Activated naive CD8-positive, alpha-beta T cell treated with anti-CD3 and anti-CD28 coated beads, Interleukin-2, amount 10 ng/mL, durations not matched to agents 7 days and 5 days (primary cell): ENCODE measurements around the gene MANBA. TPM values are rescaled to one million over a fixed set of nuclear protein-coding genes. Genes with fewer than 3 reads are reported as not detected.

Source experiments
- ATAC-seq: fragments of 150-1000 bp; cut with Tn5 transposase; one replicate; pipeline ENCODE4 v1.10.0; 2021; ENCODE audit warnings: low read depth, moderate library complexity
- POLR2A ChIA-PET: fragments of 350-600 bp; sonication (Branson Sonifier 250); formaldehyde crosslinking; loops from one replicate; lab custom pipeline; 2021; ENCODE audit warnings: antibody characterized with exemption; lab: Charles Lee
- DNase-seq: peaks from one replicate; pipeline ENCODE4 v3.0.0; 2021
- H3K27ac Mint-ChIP-seq: one replicate; pipeline ENCODE4 v1.8.0; 2022; ENCODE audit warnings: mild to moderate bottlenecking, mixed read lengths
- H3K27me3 Mint-ChIP-seq: one replicate; pipeline ENCODE4 v1.8.0; 2022; ENCODE audit warnings: mild to moderate bottlenecking, moderate library complexity, mixed read lengths
- H3K36me3 Mint-ChIP-seq: one replicate; pipeline ENCODE4 v1.8.0; 2021; ENCODE audit warnings: mild to moderate bottlenecking, mixed read lengths
- H3K4me1 Mint-ChIP-seq: one replicate; pipeline ENCODE4 v1.8.0; 2021; ENCODE audit warnings: mixed read lengths
- H3K4me3 Mint-ChIP-seq: one replicate; pipeline ENCODE4 v1.8.0; 2022; ENCODE audit warnings: mild to moderate bottlenecking, moderate library complexity, mixed read lengths
- H3K9me3 Mint-ChIP-seq: one replicate; pipeline ENCODE4 v1.8.0; 2021; ENCODE audit warnings: mixed read lengths
- total RNA-seq, 2 experiments: library from RNA; stranded (reverse); gene quantifications; one replicate each; pipeline ENCODE4 v1.2.3, GENCODE V29; 2021

Gene MANBA
- total RNA-seq, 2 experiments from 2014 or later, result 23.8 to 27.2 TPM

GRCh38 chr4:102783006-102783405, 22.2 kb upstream of the MANBA start:
- Mint-ChIP-seq H3K4me1 (peaks cover 2% of the 10 kb centered on the region), H3K27ac (no peak overlapping the region), H3K27me3 (peaks cover 2% of the 10 kb centered on the region), H3K9me3 (no peaks in the 10 kb centered on the region), H3K36me3 (peaks cover 4% of the 10 kb centered on the region), H3K4me3 (no peak overlapping the region)
- POLR2A ChIA-PET, result no interaction called here
- DNase-seq (no peak), ATAC-seq (no peak)

GRCh38 chr4:102781570-102781969, 20.8 kb upstream of the MANBA start:
- peaks cover 2% of the 10 kb centered on the region for H3K27me3 Mint-ChIP-seq
- POLR2A ChIA-PET, result no interaction called here
- H3K9me3 Mint-ChIP-seq, result no peaks in the 10 kb centered on the region
- peaks cover 3% of the 10 kb centered on the region for H3K36me3 Mint-ChIP-seq
- H3K4me3 Mint-ChIP-seq, result no peak overlapping the region
- DNase-seq (no peak), ATAC-seq (no peak)
- H3K27ac Mint-ChIP-seq, result no peak overlapping the region
- H3K4me1 Mint-ChIP-seq, result peaks cover 2% of the 10 kb centered on the region

- H3K27ac Mint-ChIP-seq, result no peak overlapping the region
- no peaks in the 10 kb centered on the region for H3K4me1 Mint-ChIP-seq
- DNase-seq (no peak), ATAC-seq (no peak)
- H3K9me3 Mint-ChIP-seq, result no peaks in the 10 kb centered on the region
- peaks cover 2% of the 10 kb centered on the region for H3K27me3 Mint-ChIP-seq
- no peak overlapping the region for H3K4me3 Mint-ChIP-seq
- POLR2A ChIA-PET, result no interaction called here
- no peaks in the 10 kb centered on the region for H3K36me3 Mint-ChIP-seq
Observed at GRCh38 chr4:102780476-102781144, 19.8 kb upstream of the MANBA start.

DNA sequence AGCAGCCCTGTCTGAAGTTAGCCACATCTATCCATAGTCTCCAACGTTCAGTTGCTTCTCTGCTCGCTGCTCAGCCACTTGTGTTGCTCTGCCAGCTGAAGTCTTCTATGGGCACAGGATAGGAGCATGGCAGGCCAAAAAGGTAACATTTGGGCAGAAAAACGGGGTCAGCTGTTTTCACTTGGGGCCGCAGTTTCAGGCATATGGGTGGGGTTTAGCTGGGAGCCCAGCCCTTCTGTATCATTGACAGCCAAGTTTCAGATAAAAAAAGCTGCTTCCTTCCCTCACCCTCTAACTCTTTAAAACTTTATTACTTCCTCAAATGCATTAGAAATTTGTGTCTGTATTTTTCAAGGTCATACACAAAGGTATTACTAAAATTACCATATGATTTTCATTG, 18.4 kb upstream of the MANBA start:
- no peak for DNase-seq
- POLR2A ChIA-PET, result no interaction called here
- Mint-ChIP-seq H3K4me1 (no peaks in the 10 kb centered on the region), H3K9me3 (no peaks in the 10 kb centered on the region), H3K36me3 (no peaks in the 10 kb centered on the region), H3K27me3 (peaks cover 2% of the 10 kb centered on the region), H3K27ac (no peak overlapping the region), H3K4me3 (no peak overlapping the region)
- ATAC-seq, result no peak

- Mint-ChIP-seq H3K27ac (no peak overlapping the region), H3K36me3 (no peaks in the 10 kb centered on the region), H3K4me1 (no peaks in the 10 kb centered on the region), H3K4me3 (no peak overlapping the region), H3K27me3 (peaks cover 2% of the 10 kb centered on the region), H3K9me3 (no peaks in the 10 kb centered on the region)
- POLR2A ChIA-PET, result no interaction called here
- ATAC-seq (no peak), DNase-seq (no peak)
Observed at GRCh38 chr4:102778720-102779119, 18.0 kb upstream of the MANBA start.

- Mint-ChIP-seq H3K27ac (no peak overlapping the region), H3K4me1 (no peaks in the 10 kb centered on the region), H3K4me3 (no peak overlapping the region), H3K27me3 (peaks cover 3% of the 10 kb centered on the region), H3K9me3 (no peaks in the 10 kb centered on the region), H3K36me3 (no peaks in the 10 kb centered on the region)
- POLR2A ChIA-PET, result no interaction called here
- no peak for ATAC-seq
- no peak for DNase-seq
Observed at GRCh38 chr4:102775805-102776204, 15.0 kb upstream of the MANBA start.

DNA sequence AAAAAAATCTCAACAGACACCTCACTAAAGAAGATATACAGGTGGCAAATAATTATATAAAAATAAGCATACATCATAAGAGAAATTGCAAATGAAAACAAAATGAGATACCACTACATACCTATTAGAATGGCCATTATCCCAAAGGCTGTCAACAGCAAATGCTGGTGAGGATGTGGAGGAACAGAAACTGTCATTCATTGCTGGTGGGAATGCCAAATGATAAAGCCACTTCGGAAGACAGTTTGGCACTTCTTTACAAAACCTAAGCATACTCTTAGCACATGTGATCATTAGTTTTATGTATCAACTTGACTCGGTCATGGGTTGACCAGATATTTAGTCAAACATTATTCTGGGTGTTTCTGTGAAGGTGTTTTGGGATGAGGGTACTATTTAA, 13.5 kb upstream of the MANBA start:
- no peak overlapping the region for H3K27ac Mint-ChIP-seq
- no peak for DNase-seq
- POLR2A ChIA-PET, result no interaction called here
- no peak overlapping the region for H3K4me3 Mint-ChIP-seq
- no peaks in the 10 kb centered on the region for H3K9me3 Mint-ChIP-seq
- peaks cover 3% of the 10 kb centered on the region for H3K27me3 Mint-ChIP-seq
- no peak for ATAC-seq
- no peaks in the 10 kb centered on the region for H3K4me1 Mint-ChIP-seq
- no peaks in the 10 kb centered on the region for H3K36me3 Mint-ChIP-seq

DNA sequence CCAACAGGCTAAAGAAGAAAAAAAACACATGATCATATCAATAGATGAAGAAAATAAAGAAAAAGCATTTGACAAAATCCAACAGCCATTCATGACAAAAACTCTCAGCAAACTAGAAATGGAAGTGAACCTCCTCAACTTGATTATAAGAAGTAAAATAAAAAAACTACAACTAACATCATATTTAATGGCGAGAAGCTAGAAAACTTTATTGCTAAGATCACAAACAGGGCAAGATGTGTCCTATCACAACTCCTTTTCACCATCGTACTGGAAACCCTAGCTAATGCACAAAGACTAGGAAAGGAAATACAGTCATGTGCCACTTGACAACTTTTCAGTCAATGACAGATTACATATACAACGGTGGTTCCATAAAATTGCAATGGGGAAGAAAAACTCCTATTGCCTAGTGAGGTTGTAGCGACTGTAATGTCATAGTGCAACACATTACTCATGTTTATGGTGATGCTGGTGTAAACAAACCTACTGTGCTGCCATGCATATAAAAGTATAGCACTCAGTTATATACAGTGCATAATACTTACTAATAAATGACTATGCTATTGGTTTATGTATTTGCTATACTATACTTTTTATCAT, 12.1 kb upstream of the MANBA start:
- H3K4me1 Mint-ChIP-seq, result no peaks in the 10 kb centered on the region
- ATAC-seq (no peak), DNase-seq (no peak)
- POLR2A ChIA-PET, result no interaction called here
- H3K36me3 Mint-ChIP-seq, result no peaks in the 10 kb centered on the region
- peaks cover 3% of the 10 kb centered on the region for H3K27me3 Mint-ChIP-seq
- H3K9me3 Mint-ChIP-seq, result no peaks in the 10 kb centered on the region
- H3K4me3 Mint-ChIP-seq, result no peak overlapping the region
- H3K27ac Mint-ChIP-seq, result no peak overlapping the region

DNA sequence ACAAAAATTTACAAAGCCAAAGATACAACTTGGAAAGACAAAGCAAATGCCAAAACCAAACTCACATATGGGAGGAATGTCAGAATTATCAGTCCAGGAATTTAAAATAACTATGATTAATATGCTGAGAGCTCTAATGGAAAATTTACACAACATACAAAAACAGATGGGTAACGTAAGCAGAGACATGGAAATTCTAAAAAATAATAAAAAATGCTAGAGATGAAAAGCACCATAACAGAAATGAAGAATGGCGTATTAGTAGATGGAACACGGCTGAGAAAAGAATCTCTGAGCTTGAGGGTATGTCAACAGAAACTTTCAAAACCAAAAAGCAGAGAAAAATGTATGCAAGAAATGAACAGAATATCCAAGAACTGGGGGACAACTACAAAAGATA, 4.1 kb upstream of the MANBA start:
- Mint-ChIP-seq H3K36me3 (no peaks in the 10 kb centered on the region), H3K9me3 (peaks cover 1% of the 10 kb centered on the region), H3K4me1 (peaks cover 12% of the 10 kb centered on the region), H3K4me3 (no peak overlapping the region), H3K27ac (no peak overlapping the region), H3K27me3 (no peaks in the 10 kb centered on the region)
- POLR2A ChIA-PET, result interaction anchor here (0.5 kb wide), 1 partner anchor 1641 kb away, joined by 3 read pairs; no protein-coding TSS in a partner anchor
- ATAC-seq (no peak), DNase-seq (no peak)

DNA sequence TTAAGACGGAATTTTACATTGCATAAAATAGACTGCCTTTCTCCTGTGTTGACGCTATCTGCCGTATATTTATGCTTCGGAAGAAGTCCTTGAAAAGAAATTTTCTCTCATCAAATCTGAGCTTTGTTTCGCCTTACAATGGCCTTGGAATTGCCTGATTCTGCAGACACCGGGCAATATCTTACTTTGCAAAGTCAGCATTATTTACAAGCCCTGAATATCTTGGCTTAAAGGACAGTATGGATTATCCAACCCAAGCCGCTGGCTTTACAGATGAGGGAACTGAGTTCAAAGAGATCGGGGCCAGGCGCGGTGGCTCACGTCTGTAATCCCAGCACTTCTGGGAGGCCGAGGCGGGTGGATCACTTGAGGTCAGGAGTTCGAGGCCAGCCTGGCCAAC, 1.1 kb upstream of the MANBA start:
- no peaks in the 10 kb centered on the region for H3K27me3 Mint-ChIP-seq
- peaks cover 1% of the 10 kb centered on the region for H3K9me3 Mint-ChIP-seq
- H3K4me1 Mint-ChIP-seq, result peaks cover 31% of the 10 kb centered on the region
- H3K27ac Mint-ChIP-seq, result no peak overlapping the region
- H3K36me3 Mint-ChIP-seq, result peaks cover 15% of the 10 kb centered on the region
- DNase-seq (no peak), ATAC-seq (no peak)
- H3K4me3 Mint-ChIP-seq, result peak overlapping the region; percentile 96
- POLR2A ChIA-PET, result interaction anchor here (0.6 to 2.1 kb wide), 7 partner anchors 27 to 335 kb away, joined by 3 to 28 read pairs (median 4); partner anchors contain the start of gene UBE2D3

GRCh38 chr4:102761296-102761701, 531 bp upstream of the MANBA start:
- POLR2A ChIA-PET, result interaction anchor here (0.6 to 2.1 kb wide), 10 partner anchors 8 to 337 kb away, joined by 3 to 28 read pairs (median 4); partner anchors contain the start of gene UBE2D3
- Mint-ChIP-seq H3K27ac (peak overlapping the region; percentile 87), H3K4me3 (peak overlapping the region; percentile 96), H3K27me3 (no peaks in the 10 kb centered on the region), H3K36me3 (peaks cover 16% of the 10 kb centered on the region), H3K4me1 (peaks cover 32% of the 10 kb centered on the region), H3K9me3 (peaks cover 1% of the 10 kb centered on the region)
- DNase-seq, result no peak
- no peak for ATAC-seq

GRCh38 chr4:102759831-102760644, 730 bp downstream of the MANBA start:
- DNase-seq (peak; percentile 34), ATAC-seq (peak; percentile 19)
- H3K9me3 Mint-ChIP-seq, result peaks cover 3% of the 10 kb centered on the region
- POLR2A ChIA-PET, result interaction anchor here (0.6 to 2.1 kb wide), 8 partner anchors 26 to 370 kb away, joined by 3 to 28 read pairs (median 5); partner anchors contain the start of genes CISD2, NFKB1 and UBE2D3
- no peaks in the 10 kb centered on the region for H3K27me3 Mint-ChIP-seq
- peak overlapping the region; percentile 91 for H3K27ac Mint-ChIP-seq
- H3K4me3 Mint-ChIP-seq, result peak overlapping the region; percentile 96
- H3K36me3 Mint-ChIP-seq, result peaks cover 21% of the 10 kb centered on the region
- peaks cover 35% of the 10 kb centered on the region for H3K4me1 Mint-ChIP-seq
